ENCODE results near the gene EXOSC9.

EXOSC9 gene

GRCh38 chr4:121824950-121825349, 23.8 kb downstream of the EXOSC9 start:
- no peak for DNase-seq

- no peak for DNase-seq
Observed at GRCh38 chr4:121827853-121828252, 26.7 kb downstream of the EXOSC9 start.

- DNase-seq, result no peak
Observed at GRCh38 chr4:121829511-121829910, 28.4 kb downstream of the EXOSC9 start.

GRCh38 chr4:121838136-121838535, 37.0 kb downstream of the EXOSC9 start:
- DNase-seq, result no peak

- DNase-seq, result no peak
Observed at GRCh38 chr4:121842862-121843261, 41.7 kb downstream of the EXOSC9 start.

GRCh38 chr4:121846662-121847061, 45.5 kb downstream of the EXOSC9 start:
- no peak for DNase-seq

GRCh38 chr4:121851354-121851753, 50.2 kb downstream of the EXOSC9 start:
- no peak for DNase-seq

GRCh38 chr4:121860121-121860520, 59.0 kb downstream of the EXOSC9 start:
- no peak for DNase-seq

- no peak for DNase-seq
Observed at GRCh38 chr4:121861426-121861825, 60.3 kb downstream of the EXOSC9 start.

GRCh38 chr4:121863799-121864198, 62.7 kb downstream of the EXOSC9 start:
- no peak for DNase-seq
